Measurements from ENCODE around the gene SPATA25.

The SPATA25 gene

GRCh38 chr20:45841407-45842129, 45.9 kb downstream of the SPATA25 start:
- no peak for DNase-seq (ENCODE audit: low read depth in 2 of 3, low spot score in 2 of 3)

DNA sequence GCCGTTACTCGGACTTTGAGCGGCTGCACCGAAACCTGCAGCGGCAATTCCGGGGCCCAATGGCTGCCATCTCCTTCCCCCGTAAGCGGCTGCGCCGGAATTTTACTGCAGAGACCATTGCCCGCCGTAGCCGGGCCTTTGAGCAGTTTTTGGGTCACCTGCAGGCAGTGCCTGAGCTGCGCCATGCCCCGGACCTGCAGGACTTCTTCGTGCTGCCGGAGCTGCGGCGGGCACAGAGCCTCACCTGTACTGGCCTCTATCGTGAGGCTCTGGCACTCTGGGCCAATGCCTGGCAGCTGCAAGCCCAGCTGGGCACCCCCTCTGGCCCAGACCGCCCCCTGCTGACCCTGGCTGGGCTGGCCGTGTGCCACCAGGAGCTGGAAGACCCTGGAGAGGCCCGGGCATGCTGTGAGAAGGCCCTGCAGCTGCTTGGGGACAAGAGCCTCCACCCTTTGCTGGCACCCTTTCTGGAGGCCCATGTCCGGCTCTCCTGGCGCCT, 46.7 kb downstream of the SPATA25 start:
- DNase-seq (ENCODE audit: low read depth in 2 of 3, low spot score in 2 of 3): no peak

DNA sequence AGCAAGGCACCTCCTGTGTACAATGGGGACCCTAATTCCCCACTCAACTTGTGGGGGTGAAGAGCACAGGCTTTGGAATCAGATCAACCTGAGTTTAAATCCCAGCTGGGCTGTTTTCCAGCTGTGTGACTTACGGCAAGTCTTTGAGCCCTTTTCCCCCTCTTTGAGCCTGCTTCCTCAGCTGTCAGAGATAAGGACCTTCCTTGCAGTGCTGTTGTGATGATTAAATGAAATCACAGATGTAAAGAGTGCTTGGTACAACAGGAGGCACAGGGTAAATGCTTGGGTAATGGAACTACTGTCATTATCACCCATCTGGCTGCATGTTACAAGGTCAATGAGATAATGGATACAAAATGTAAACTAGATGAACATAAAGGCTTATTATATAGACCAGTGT, 50.6 kb downstream of the SPATA25 start:
- DNase-seq (ENCODE audit: low read depth in 2 of 3, low spot score in 2 of 3): no peak

Measured in activated CD8-positive, alpha-beta memory T cell treated with anti-CD3 and anti-CD28 coated beads for 48 hours (primary cell).